Measurements from ENCODE around the gene DMTF1. TPM values are rescaled to one million over a fixed set of nuclear protein-coding genes. Genes with fewer than 3 reads are reported as not detected.

DMTF1 gene
- polyA plus RNA-seq, 1 experiment = 61.1 TPM

DNA sequence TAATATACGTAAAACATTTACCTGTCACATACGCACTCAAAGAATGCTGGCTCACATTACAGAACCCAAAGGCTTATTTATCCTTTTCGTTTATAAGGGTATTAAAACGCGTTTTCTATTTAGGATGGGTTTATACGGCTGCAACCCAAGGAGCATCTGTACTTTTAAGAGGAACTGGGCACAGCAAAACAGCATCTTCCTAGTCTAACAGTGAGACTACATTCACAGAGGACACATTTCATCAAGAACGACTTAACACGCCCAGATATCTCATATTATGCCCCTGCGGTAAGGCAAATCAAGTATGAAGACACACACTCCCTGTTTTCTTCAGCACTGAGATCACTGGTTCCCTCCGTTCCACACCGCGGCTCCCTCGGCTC is 533 bp upstream of the DMTF1 start:
- Histone ChIP-seq H3K36me3 (ENCODE audit: control insufficient read depth, insufficient read depth, low read length) (no peaks in the 10 kb centered on the region), H3K27me3 (ENCODE audit: control insufficient read depth, insufficient read depth, low read length) (no peaks in the 10 kb centered on the region), H3K4me3 (ENCODE audit: low read depth, low read length) (peak overlapping the region; percentile 91)
- no peak for DNase-seq (ENCODE audit: low read depth)
- TF ChIP-seq, protein P1, sequence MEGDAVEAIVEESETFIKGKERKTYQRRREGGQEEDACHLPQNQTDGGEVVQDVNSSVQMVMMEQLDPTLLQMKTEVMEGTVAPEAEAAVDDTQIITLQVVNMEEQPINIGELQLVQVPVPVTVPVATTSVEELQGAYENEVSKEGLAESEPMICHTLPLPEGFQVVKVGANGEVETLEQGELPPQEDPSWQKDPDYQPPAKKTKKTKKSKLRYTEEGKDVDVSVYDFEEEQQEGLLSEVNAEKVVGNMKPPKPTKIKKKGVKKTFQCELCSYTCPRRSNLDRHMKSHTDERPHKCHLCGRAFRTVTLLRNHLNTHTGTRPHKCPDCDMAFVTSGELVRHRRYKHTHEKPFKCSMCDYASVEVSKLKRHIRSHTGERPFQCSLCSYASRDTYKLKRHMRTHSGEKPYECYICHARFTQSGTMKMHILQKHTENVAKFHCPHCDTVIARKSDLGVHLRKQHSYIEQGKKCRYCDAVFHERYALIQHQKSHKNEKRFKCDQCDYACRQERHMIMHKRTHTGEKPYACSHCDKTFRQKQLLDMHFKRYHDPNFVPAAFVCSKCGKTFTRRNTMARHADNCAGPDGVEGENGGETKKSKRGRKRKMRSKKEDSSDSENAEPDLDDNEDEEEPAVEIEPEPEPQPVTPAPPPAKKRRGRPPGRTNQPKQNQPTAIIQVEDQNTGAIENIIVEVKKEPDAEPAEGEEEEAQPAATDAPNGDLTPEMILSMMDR (IDR thresholded peaks at IDR 0.05; ENCODE audit: insufficient read depth, low read depth, low read length) = no peak
- ChIA-PET POLR2A (interaction anchor here (0.6 to 1.1 kb wide), 2 partner anchors 13 to 68 kb away, joined by 5 to 23 read pairs; partner anchors contain the start of gene TMEM243), CTCF (interaction anchor here (1.5 to 3.4 kb wide), 2 partner anchors 225 to 229 kb away, joined by 4 to 18 read pairs; no protein-coding TSS in a partner anchor)

DNA sequence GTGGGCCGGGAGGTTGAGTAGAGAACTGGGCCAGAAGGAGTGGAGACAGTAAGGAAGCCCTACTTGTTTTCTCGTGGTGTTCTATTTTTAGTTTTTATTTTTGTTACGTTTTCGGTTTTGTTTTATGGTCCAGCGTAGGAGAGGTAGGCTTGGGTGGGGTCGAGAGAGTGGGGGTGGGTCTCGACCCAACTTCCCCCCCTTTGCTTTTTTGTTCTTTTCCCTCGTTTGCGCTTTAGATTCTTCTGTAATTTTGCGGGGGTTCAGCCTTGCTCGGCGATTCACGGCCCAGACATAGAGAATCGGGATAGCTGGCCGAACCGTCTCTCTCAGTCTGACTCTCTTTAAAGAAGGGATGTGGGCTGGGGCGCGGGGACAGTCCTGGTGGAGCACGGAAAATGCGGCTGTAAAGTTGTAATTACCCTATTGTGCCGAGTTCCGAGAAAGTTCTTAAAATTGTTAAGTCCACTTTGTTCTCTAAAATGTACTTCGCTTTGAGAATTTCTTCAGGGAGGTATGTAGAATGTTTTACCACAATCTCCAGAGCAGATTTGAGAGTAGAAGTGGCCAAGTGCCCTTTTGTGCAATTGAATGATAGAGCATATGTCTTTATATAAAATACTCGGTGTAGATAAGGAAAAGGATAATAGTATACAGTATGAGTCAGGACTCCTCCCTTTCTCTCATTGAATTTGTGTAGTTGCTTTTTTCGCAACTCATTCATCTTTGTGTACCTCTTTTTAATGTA is 816 bp downstream of the DMTF1 start:
- DNase-seq (ENCODE audit: low read depth) = no peak
- TF ChIP-seq, protein P1 (IDR thresholded peaks at IDR 0.05; ENCODE audit: insufficient read depth, low read depth, low read length) = no peak
- no peaks in the 10 kb centered on the region for H3K27me3 ChIP-seq (ENCODE audit: control insufficient read depth, insufficient read depth, low read length)
- no peaks in the 10 kb centered on the region for H3K36me3 ChIP-seq (ENCODE audit: control insufficient read depth, insufficient read depth, low read length)
- POLR2A ChIA-PET = interaction anchor here (0.5 to 1.1 kb wide), 5 partner anchors 33 to 200 kb away, joined by 3 to 23 read pairs (median 6); partner anchors contain the start of gene TMEM243
- CTCF ChIA-PET = interaction anchor here (0.7 to 3.4 kb wide), 4 partner anchors 16 to 226 kb away, joined by 3 to 18 read pairs (median 3); no protein-coding TSS in a partner anchor
- H3K4me3 ChIP-seq (ENCODE audit: low read depth, low read length) = peak overlapping the region; percentile 91

DNA sequence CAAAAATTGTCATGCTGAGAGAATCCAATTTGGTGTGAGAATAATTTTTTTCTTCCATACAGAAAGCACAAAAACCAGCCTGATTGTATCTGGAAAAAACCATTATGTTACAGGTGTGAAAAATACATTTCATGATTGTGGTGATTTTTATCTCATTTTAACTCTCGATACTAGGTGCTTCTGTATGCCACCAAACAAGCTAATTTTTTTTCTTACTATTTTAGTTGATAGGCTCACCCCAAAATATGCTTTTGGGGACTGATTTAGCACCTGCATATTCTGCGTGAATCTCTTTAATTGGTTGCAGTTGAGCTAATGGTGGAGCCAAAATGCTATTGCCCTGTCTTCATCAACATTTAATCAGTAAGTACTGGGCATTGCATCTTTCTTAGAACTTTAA is 1.9 kb downstream of the DMTF1 start:
- CTCF ChIA-PET = interaction anchor here (3.4 kb wide), 1 partner anchor 227 kb away, joined by 18 read pairs; no protein-coding TSS in a partner anchor
- POLR2A ChIA-PET = interaction anchor here (0.5 to 0.7 kb wide), 2 partner anchors 15 to 903 kb away, joined by 3 read pairs; no protein-coding TSS in a partner anchor

DNA sequence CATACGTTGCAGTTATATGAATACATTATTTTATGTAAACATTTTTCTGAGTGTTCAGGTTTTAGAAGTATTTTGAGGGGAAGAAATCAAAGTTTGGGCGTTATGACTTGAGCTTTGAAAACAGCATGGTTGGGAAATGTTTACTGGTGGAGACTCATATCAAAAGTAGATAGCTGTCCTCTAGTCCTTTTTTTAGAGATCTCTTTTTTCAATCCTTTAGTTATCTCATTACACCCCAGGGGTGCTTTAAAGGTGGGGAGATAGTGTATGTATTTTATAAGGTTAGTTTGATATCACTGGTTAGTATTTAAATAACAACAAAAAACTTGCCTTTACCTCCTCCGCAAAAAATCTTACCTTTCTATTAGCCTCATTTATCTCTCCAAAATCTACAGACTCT is 2.3 kb downstream of the DMTF1 start:
- DNase-seq (ENCODE audit: low read depth) = no peak
- no peaks in the 10 kb centered on the region for H3K27me3 ChIP-seq (ENCODE audit: control insufficient read depth, insufficient read depth, low read length)
- ChIA-PET POLR2A (interaction anchor here (0.5 to 0.7 kb wide), 2 partner anchors 14 to 902 kb away, joined by 3 read pairs; no protein-coding TSS in a partner anchor), CTCF (interaction anchor here (3.4 kb wide), 1 partner anchor 227 kb away, joined by 18 read pairs; no protein-coding TSS in a partner anchor)
- TF ChIP-seq, protein P1 (IDR thresholded peaks at IDR 0.05; ENCODE audit: insufficient read depth, low read depth, low read length) = no peak
- no peaks in the 10 kb centered on the region for H3K36me3 ChIP-seq (ENCODE audit: control insufficient read depth, insufficient read depth, low read length)
- H3K4me3 ChIP-seq (ENCODE audit: low read depth, low read length) = peak overlapping the region; percentile 91

More for the DNA sequence above, 1.9 kb downstream of the DMTF1 start:
- no peaks in the 10 kb centered on the region for H3K36me3 ChIP-seq (ENCODE audit: control insufficient read depth, insufficient read depth, low read length)
- no peaks in the 10 kb centered on the region for H3K27me3 ChIP-seq (ENCODE audit: control insufficient read depth, insufficient read depth, low read length)
- peak overlapping the region; percentile 91 for H3K4me3 ChIP-seq (ENCODE audit: low read depth, low read length)
- TF ChIP-seq, protein P1 (IDR thresholded peaks at IDR 0.05; ENCODE audit: insufficient read depth, low read depth, low read length) = no peak
- DNase-seq (ENCODE audit: low read depth) = no peak

GRCh38 chr7:87155788-87156187 is 3.5 kb downstream of the DMTF1 start:
- CTCF ChIA-PET = interaction anchor here (0.6 kb wide), 1 partner anchor 58 kb away, joined by 3 read pairs; no protein-coding TSS in a partner anchor
- Histone ChIP-seq H3K36me3 (ENCODE audit: control insufficient read depth, insufficient read depth, low read length) (no peaks in the 10 kb centered on the region; the same call in 1 of the 2 replicates), H3K27me3 (ENCODE audit: control insufficient read depth, insufficient read depth, low read length) (no peaks in the 10 kb centered on the region), H3K4me3 (ENCODE audit: low read depth, low read length) (no peak overlapping the region)
- no peak for DNase-seq (ENCODE audit: low read depth)
- POLR2A ChIA-PET = no interaction called here
- TF ChIP-seq, protein P1 (IDR thresholded peaks at IDR 0.05; ENCODE audit: insufficient read depth, low read depth, low read length) = no peak

All from BJ (cell line).